Measurements from ENCODE around the gene GRIK5.
"Not testable (repeated sequence)": the region's sequence is repeated elsewhere in the genome, so short reads cannot be mapped to it uniquely, and the experiment has no call there.

GRIK5 gene

DNA sequence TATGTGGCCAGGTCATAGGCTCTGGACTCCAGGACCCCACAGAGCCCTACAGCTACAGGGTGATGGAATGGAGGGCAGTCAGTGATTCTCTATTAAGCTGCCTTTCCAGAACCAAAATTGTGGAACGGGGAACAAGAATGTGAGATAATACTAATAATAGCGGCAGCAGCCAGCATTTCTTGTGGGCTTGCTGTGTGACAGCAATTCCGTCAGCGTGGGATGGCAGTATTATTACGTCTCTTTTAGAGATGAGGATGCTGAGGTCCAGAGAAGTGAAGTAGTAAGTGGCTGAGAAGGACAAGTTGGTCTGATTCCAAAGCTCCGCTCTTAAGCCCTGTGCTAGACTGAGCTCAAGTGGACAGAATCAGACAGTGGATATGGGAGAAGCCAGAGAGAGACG lies 24.4 kb downstream of the GRIK5 start:
- no peak for DNase-seq

GRCh38 chr19:42042455-42043170 lies 27.4 kb downstream of the GRIK5 start:
- DNase-seq, result no peak

DNA sequence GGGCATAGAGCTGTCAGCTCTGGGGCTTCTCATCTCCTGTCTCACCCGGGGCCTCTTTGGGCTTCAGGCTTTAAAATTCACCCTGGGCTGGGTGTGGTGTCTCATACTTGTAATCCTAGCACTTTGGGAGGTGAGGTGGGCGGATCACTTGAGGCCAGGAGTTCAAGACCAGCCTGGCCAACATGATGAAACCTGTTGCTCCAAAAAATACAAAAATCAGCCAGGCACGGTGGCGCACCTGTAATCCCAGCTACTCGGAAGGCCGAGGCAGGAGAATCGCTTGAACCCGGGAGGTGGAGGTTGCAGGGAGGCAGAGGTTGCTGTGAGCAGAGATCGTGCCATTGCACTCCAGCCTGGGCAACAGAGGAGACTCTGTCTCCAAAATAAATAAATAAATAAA lies 29.5 kb downstream of the GRIK5 start:
- not testable (repeated sequence) for DNase-seq

DNA sequence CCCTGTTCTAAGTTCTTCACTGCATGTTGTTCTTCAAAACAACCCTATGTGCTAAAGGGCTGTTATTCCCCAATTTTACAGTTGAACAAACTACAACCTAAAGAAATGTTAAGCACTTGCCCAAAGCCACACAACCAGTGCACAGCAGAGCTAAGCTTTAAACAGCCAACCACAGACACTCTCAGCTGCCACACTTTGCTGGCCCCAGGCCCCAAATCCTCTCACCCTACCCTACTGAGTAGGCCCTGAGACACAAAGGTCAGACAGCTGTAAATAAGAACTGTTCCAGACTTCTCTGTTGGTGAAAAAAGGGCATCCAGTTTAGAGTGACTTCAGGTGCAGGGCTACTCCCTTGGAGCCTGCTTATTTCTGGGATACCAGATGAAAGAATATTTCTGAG lies 30.0 kb downstream of the GRIK5 start:
- no peak for DNase-seq

DNA sequence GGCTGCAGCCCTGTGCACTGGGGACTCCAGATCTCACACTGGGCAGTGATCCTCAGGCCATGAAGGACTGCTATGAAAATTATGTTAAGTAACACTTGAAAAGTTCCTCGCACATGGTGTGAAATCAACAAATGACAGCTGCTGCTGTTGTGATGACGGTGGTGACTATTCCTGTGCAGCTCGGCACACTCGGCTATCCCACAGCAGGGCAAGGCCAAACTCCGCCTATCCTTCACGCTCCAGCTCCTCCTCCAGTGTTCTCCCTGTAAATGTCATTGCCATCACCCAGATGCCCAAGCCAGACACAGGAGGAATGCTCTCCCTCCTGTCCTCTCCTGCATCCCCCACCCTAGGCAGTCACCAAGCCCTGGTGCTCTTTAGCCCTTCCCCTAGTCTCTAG lies 31.3 kb downstream of the GRIK5 start:
- no peak for DNase-seq

DNA sequence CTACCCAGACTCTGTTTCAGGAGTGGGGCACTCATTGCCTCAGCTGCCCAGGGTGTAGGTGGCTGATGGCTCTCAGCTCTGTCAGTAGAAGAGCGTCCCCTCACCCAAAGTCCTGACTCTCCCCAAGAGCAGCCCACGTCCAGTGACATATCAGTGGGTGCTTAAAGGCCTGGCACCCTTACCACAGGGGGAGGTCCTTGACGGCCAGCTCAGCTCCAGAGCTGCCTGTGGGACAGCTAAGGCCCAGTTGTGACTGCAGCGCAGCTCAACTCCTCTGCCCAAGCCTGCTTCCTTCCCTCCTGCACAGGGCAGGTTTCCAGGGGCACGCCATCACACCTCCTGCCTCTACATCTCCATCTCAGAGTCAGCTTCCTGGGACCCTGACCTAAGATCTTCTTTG lies 32.4 kb downstream of the GRIK5 start:
- no peak for DNase-seq

GRCh38 chr19:42034640-42035391 lies 35.2 kb downstream of the GRIK5 start:
- peak; percentile 76 for DNase-seq

GRCh38 chr19:42033413-42033812 lies 36.6 kb downstream of the GRIK5 start:
- DNase-seq, result no peak

DNA sequence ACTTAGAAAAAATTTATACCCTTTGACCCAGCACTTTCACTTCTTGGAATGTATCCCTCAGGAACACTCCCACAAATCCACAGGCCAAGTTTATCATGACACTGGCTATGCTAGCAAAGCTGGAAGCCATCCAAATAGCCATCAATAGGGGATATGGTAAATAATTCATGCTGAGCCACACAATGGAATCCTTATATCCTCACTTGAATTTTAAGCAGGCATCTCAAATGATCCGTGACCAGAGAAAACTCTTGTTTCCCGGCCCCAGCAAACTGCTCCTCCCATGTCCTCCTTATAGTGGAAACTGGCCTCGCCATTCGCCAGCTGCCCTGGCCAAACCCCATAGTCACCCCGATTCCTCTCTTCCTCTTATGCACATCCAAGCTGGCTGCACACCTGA lies 37.6 kb downstream of the GRIK5 start:
- no peak for DNase-seq

DNA sequence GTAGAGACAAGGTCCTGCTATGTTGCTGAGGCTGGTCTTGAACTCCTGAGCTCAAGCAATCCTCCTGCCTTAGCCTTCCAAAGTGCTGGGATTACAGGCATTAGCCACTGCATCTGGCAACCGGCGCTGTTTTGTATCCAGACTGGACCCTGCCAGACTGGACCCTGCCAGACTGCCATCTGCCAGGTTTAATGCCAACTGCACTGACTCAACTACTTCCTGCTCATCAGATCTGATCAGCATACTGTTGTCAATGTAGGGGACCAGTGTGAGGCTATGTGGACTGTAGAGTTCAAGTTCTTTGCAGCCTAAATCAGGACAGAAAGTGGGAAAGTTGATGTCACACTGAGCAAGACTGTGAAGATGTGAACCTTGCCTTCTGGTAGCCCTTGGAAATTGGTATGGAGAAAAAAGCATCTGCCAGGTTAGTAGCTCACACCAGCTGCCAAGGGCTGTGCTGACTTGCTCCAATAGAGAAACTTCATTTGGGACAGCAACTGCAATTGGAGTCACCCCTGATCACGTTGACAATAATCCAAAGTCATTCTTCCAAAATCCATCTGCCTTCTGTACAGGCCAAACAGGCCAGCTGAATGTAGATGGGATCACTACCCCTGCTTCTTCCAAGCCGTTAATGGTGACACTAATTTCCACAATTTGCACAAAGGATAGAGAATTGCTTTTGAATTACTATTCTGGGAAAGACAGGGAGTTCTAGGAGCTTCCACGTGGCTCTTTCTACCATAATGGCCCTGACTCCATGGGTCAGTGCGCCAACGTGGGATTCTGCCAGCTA lies 39.2 kb downstream of the GRIK5 start:
- no peak for DNase-seq

DNA sequence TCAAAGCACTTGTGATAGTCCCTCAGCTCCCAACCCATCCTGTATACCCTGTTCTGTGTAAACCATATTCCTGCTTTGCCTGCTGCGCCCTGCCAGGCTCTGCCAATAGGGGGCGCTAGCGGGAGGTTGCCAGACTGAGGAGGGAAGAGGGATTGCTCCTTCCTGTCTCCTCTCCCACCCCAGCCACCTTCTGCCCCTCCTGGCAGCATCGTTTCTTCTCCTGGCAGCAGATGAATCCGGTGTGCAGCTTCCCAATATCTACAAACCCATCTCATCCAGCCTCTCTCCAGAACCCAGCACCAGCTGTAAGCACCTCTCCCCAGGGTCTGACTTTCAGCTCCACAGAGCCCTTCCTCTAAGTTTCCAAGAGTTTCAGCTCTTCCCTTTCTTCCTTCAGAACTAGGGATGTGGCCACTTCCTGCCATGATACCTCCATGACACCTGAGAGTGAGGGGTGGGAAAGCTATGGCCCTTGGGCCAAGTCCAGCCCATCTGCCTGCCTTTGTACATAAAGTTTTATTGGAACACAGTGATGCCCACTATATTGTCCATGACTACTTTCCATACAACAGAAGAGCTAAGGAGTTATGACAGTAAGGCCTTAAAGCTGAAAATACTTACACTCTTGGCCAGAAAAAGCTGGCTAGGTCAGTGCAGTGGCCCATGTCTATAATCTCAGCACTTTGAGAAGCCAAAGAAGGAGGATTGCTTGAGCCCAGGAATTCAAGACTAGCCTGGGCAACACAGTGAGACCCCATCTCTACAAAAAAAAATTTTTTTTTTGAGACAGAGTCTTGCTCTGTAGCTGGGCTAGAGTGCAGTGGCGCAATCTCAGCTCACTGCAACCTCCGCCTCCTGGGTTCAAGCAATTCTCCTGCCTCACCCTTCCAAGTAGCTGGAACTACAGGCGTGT lies 41.4 kb downstream of the GRIK5 start:
- DNase-seq, result peak; percentile 21

GRCh38 chr19:42024622-42025111 lies 45.3 kb downstream of the GRIK5 start:
- no peak for DNase-seq

DNA sequence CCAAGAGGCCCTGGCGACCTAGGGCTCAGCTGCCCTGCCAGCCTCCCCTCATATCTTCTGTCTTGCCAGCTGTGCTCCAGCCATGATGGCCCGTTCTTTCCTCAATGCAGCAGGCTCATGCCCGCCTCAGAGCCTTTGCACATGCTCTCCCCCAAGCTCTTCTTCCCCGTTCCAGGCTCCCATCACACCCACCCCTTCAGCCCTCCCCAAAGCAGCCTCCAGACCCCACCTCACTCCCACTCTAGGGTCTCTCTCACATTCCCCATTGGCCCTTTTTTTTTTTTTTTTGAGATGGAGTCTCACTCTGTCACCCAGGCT lies 46.1 kb downstream of the GRIK5 start:
- no peak for DNase-seq

DNA sequence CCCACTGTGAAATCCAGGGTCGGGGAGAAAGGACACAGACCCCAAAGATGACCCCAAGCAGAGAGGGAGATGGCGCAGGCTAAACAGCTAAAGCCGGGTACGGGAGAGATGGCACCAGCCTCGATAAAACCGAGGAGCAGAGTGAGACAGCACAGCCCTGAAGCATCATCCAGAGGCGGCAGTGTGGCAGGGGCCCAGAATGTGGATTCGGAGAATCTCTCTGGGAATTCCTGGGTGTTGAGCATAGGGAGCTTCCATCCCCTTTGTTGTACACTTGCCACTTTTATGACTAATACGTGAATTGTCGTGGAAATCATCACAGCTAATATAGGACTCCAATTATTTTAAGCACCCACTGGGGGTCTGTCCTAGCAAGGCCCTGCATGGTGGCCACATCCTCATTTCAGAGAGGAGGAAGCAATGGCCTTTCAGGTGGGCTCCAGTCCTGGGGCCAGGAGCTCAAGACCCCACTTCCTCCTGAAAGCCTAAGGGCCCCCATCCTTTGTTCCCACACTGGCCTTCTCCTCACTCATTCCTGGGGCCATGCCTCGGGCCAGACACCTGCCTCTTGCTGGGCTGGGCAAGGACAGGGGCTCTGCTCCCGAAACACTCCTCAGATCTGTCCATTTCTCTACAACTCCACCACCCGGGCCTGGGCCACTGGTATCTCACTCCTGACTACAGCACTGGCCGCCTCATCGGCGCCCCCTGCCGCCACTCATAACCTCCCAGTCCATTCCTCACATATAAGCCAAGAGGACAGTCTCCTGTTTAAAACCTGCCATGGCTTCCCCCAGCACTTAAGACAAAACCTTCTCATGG lies 46.7 kb downstream of the GRIK5 start:
- DNase-seq, result peak; percentile 9

DNA sequence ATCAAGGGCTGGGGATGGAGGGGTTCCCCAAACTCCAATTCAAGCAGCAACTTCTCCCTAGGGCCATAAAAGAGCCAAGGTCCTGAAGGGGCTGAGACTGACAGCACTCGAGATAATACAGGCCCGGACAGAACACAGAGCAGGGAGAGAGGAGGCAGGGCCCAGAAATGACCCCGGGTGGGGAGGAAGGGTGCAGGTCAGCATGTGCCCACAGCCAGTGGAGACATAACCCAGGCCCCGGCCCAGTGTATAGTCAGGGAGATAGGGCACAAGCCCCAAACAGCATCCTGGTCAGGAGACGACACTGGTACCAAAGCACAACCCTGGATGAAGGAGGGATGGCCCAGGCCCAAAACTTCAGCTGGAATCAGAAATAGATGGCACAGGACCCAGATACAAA lies 47.4 kb downstream of the GRIK5 start:
- DNase-seq, result no peak

DNA sequence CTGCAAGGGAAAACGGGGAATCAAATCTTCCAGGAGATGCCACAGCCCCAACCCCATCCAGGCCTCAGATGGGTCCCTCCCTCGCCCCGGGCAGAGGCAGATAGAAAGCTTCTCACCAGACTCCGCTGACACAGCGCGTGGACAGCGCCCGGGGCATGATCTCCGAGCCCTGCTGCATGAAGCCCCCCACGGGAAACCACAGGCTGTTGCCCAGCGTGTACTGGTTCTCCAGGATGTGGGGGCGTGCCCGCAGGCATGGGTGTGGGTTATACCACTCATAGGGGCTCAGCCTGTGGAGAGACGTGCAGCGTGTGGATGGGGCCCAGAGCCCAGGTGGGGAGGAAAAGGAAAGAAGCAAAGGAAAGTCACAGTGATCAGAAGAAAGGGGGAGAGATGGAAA lies 48.8 kb downstream of the GRIK5 start:
- no peak for DNase-seq

DNA sequence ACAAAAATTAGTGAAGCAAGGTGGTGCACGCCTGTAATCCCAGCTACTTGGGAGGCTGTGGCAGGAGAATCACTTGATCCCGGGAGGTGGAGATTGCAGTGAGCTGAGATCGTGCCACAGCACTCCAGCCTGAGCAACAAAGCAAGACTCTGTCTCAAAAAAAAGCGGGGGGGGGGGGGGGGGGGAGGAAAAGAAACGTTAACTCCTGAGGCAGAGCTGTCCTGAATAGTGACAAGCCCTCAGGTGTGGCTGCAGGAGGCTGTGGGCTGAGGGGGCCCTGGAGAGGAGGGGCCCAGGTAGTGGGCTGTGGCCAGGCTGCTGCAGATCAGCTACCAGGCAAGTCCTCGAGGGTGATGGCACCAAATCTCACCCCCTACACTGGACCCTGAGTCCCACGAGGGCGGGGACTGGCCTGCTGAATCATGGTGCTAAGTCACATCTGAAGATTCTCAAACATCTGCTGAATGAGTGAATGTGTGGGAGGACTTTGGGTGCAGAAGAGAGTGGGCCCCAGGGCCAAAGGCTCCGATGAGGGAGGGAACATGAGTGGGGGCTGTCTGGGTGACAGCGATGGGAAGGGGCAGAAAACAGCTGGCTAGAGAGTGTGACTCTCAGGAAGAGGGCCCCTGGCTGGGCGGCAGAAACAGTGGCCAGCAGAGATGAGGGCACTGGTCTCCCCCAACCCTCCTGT lies 51.4 kb downstream of the GRIK5 start:
- no peak for DNase-seq

- no peak for DNase-seq
These were observed 53.0 kb downstream of the GRIK5 start for GRCh38 chr19:42017040-42017439.

GRCh38 chr19:42012747-42013146 lies 57.3 kb downstream of the GRIK5 start:
- not testable (repeated sequence) for DNase-seq

- no peak for DNase-seq
These were observed 59.5 kb downstream of the GRIK5 start for GRCh38 chr19:42010245-42011126.

All from stimulated activated CD4-positive, alpha-beta T cell treated with anti-CD3 and anti-CD28 coated beads, Interleukin-4, amount 100 ng/mL, for 24 hours (primary cell).